ENCODE results near the gene SLX4IP.
A peak's percentile ranks its signal among the peaks of the same experiment; 100 is the strongest.

The SLX4IP gene

DNA sequence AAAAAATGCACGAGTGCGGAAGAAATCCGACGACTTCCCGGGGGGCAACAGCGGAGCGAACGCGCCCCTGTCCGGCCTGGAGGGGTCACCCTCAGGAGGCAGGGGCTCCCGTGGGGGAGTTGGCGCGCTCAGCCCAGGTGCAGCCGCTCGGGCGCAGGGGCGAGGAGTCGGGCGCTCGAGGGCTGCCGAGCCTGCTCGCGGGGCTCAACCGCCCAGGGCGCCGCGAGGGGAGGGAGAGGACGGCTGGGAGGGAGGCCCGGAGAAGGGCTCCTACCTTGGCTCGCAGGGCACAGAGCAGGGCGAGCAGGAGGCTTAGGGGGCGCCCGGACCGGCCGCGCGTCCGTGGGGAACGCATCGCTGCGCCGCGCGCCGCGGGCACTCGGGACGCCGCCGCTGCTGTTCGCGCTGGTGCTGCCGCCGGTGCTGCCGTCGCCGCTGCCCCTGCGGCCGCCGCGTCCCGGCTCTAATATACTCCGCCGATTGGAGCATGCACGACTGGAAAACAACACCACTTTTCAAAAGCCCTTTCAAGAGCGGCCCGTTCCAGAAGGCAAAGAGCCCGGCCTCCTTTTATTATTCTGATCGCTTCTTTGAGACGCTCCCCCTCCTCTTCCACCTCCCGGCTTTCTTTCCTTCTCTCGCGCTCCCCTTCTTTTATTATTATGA, 238.2 kb downstream of the SLX4IP start:
- no peaks in the 10 kb centered on the region for H3K36me3 ChIP-seq (ENCODE audit: insufficient read depth, low read length)
- no peak overlapping the region for H3K27ac ChIP-seq
- peak overlapping the region; percentile 89 for H3K4me3 ChIP-seq
- H3K9me3 ChIP-seq (ENCODE audit: low read depth, low read length) = no peaks in the 10 kb centered on the region
- TF ChIP-seq EZH2 (IDR thresholded peaks at IDR 0.05) = no peak
- no peak for TF ChIP-seq POLR2AphosphoS5 (IDR thresholded peaks at IDR 0.05; ENCODE audit: borderline replicate concordance, low read depth, low read length)
- TF ChIP-seq FOXP2 (optimal IDR thresholded peaks at IDR 0.05; ENCODE audit: control extremely low read depth, extremely low read length, insufficient read depth) = no peak
- peak overlapping the region; percentile 62 for H3K9ac ChIP-seq (ENCODE audit: insufficient read length)
- DNase-seq (ENCODE audit: low read depth, low spot score) = no peak

DNA sequence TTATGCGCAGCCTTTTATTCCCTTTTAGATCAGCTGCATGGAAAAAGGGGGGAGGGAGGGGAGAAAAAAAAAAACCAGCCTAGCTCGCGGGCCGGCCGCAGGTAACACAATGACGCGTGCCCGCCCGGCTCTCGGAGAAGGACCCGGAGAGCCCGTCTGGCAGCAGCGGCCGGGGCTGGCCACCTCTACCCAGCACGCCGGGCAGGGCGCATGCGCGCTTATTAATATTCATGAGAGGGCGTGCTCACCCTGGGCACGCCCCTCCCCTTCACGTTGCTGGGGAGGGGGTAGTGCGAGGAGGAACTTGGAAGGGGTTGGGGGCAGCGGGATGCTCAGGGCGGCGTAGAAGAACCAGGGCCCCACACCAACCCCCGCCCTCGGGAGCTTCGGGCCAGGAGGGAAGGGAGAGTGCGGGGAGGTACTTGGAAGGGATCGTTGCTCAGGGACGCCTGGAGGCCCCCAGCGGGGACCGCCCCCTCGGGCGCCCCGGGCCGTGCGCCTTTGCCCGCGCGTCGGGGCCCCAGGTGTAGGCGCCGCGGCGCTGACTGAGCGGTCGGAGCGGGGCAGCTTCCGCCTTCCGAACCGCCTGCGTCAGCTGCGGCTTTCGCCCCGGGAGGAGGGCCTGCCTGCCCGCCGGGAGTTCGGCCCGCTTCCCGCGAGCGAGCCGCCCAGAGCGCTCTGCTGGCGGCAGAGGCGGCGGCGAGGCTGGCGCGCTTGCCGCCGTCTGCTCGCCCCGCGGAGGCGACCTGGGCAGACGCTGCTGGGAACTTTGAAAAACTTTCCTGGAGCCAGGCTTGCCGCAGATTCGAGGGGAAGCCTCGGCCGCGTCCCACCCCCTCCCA, 239.0 kb downstream of the SLX4IP start, which contains the start of gene JAG1:
JAG1 (minus strand) TSS at position 158 of the 842 bp plus-strand sequence. CDS start 469 bp downstream, outside the sequence.
- TF ChIP-seq EZH2 (IDR thresholded peaks at IDR 0.05) (no peak), FOXP2 (optimal IDR thresholded peaks at IDR 0.05; ENCODE audit: control extremely low read depth, extremely low read length, insufficient read depth) (no peak), POLR2AphosphoS5 (IDR thresholded peaks at IDR 0.05; ENCODE audit: borderline replicate concordance, low read depth, low read length) (peak; percentile 73)
- Histone ChIP-seq H3K27ac (no peak within 1 kb of the TSS), H3K36me3 (ENCODE audit: insufficient read depth, low read length) (no peaks in the 10 kb centered on the region), H3K9me3 (ENCODE audit: low read depth, low read length) (no peaks in the 10 kb centered on the region), H3K4me3 (peak within 1 kb of the TSS; percentile 89), H3K9ac (ENCODE audit: insufficient read length) (peak within 1 kb of the TSS; percentile 62)
- no peak for DNase-seq (ENCODE audit: low read depth, low spot score)

- no peak for DNase-seq (ENCODE audit: low read depth, low spot score)
- H3K36me3 ChIP-seq (ENCODE audit: insufficient read depth, low read length) = no peaks in the 10 kb centered on the region
- TF ChIP-seq EZH2 (IDR thresholded peaks at IDR 0.05) (no peak), POLR2AphosphoS5 (IDR thresholded peaks at IDR 0.05; ENCODE audit: borderline replicate concordance, low read depth, low read length) (no peak), FOXP2 (optimal IDR thresholded peaks at IDR 0.05; ENCODE audit: control extremely low read depth, extremely low read length, insufficient read depth) (no peak)
- peak overlapping the region; percentile 89 for H3K4me3 ChIP-seq
- H3K9ac ChIP-seq (ENCODE audit: insufficient read length) = peak overlapping the region; percentile 17
- no peak overlapping the region for H3K27ac ChIP-seq
- H3K9me3 ChIP-seq (ENCODE audit: low read depth, low read length) = no peaks in the 10 kb centered on the region
Observed at GRCh38 chr20:10674684-10675449, 239.8 kb downstream of the SLX4IP start.

GRCh38 chr20:10675450-10675848, 240.3 kb downstream of the SLX4IP start:
- no peaks in the 10 kb centered on the region for H3K36me3 ChIP-seq (ENCODE audit: insufficient read depth, low read length)
- DNase-seq (ENCODE audit: low read depth, low spot score) = no peak
- TF ChIP-seq POLR2AphosphoS5 (IDR thresholded peaks at IDR 0.05; ENCODE audit: borderline replicate concordance, low read depth, low read length) = no peak
- no peak for TF ChIP-seq FOXP2 (optimal IDR thresholded peaks at IDR 0.05; ENCODE audit: control extremely low read depth, extremely low read length, insufficient read depth)
- no peak for TF ChIP-seq EZH2 (IDR thresholded peaks at IDR 0.05)
- no peak overlapping the region; the same call in 1 of the 2 replicates for H3K4me3 ChIP-seq
- H3K27ac ChIP-seq = no peak overlapping the region
- H3K9ac ChIP-seq (ENCODE audit: insufficient read length) = no peak overlapping the region
- H3K9me3 ChIP-seq (ENCODE audit: low read depth, low read length) = no peaks in the 10 kb centered on the region

DNA sequence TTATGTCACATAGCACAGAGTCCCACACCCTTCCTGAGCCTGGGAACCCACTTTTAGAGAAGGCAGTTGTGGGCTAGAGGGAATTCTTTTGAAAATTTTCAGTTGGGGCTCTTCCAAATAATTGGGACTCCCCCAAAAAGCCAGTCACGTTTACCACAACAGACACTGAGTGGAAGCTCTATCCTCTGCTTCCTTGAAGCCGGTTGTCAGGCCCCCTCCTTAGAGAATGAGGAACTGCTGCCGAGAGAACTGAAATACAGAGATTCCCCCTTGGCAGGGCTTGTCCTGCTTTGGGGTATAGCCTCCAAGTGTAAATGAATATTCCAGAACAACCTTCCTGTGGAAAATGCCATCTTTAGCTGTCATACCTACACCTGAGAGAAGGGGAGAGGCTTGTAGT, 241.4 kb downstream of the SLX4IP start:
- no peak overlapping the region for H3K9ac ChIP-seq (ENCODE audit: insufficient read length)
- no peak overlapping the region for H3K4me3 ChIP-seq
- no peak overlapping the region for H3K27ac ChIP-seq
- TF ChIP-seq FOXP2 (optimal IDR thresholded peaks at IDR 0.05; ENCODE audit: control extremely low read depth, extremely low read length, insufficient read depth) (no peak), POLR2AphosphoS5 (IDR thresholded peaks at IDR 0.05; ENCODE audit: borderline replicate concordance, low read depth, low read length) (no peak), EZH2 (IDR thresholded peaks at IDR 0.05) (no peak)
- no peaks in the 10 kb centered on the region for H3K36me3 ChIP-seq (ENCODE audit: insufficient read depth, low read length)
- no peaks in the 10 kb centered on the region for H3K9me3 ChIP-seq (ENCODE audit: low read depth, low read length)
- no peak for DNase-seq (ENCODE audit: low read depth, low spot score)

Data from SK-N-MC (cell line).